NCI-H510A treated with DMSO at 0.1 percent for 48 hours (cell line): Measurements from ENCODE around the gene TRANK1.

ENCODE experiments used
- DNase-seq: peaks from one replicate; lab custom pipeline; 2025; lab: John Stamatoyannopoulos, UW

Gene TRANK1

GRCh38 chr3:36846406-36846805 is 98.4 kb downstream of the TRANK1 start:
- no peak for DNase-seq

- no peak for DNase-seq
Observed at GRCh38 chr3:36843065-36844051, 101.5 kb downstream of the TRANK1 start.

- DNase-seq = no peak
Observed at GRCh38 chr3:36842275-36842674, 102.6 kb downstream of the TRANK1 start.

- no peak for DNase-seq
Observed at GRCh38 chr3:36840453-36840921, 104.4 kb downstream of the TRANK1 start.

GRCh38 chr3:36837089-36837488 is 107.8 kb downstream of the TRANK1 start:
- DNase-seq = no peak

GRCh38 chr3:36833160-36833814 is 111.6 kb downstream of the TRANK1 start:
- DNase-seq = no peak

- DNase-seq = no peak
Observed at GRCh38 chr3:36832406-36832805, 112.4 kb downstream of the TRANK1 start.

- DNase-seq = no peak
Observed at GRCh38 chr3:36827133-36827532, 117.7 kb downstream of the TRANK1 start.

- DNase-seq = no peak
Observed at GRCh38 chr3:36826240-36826639, 118.6 kb downstream of the TRANK1 start.

- no peak for DNase-seq
Observed at GRCh38 chr3:36824443-36824842, 120.4 kb downstream of the TRANK1 start.

GRCh38 chr3:36823806-36824205 is 121.0 kb downstream of the TRANK1 start:
- no peak for DNase-seq

GRCh38 chr3:36820083-36820482 is 124.8 kb downstream of the TRANK1 start:
- no peak for DNase-seq

GRCh38 chr3:36817806-36818533 is 126.9 kb downstream of the TRANK1 start:
- no peak for DNase-seq

- DNase-seq = no peak
Observed at GRCh38 chr3:36815375-36815774, 129.5 kb downstream of the TRANK1 start.

- DNase-seq = no peak
Observed at GRCh38 chr3:36814776-36815175, 130.1 kb downstream of the TRANK1 start.

- DNase-seq = no peak
Observed at GRCh38 chr3:36814066-36814717, 130.7 kb downstream of the TRANK1 start.

GRCh38 chr3:36813305-36813704 is 131.5 kb downstream of the TRANK1 start:
- DNase-seq = no peak

GRCh38 chr3:36812240-36812639 is 132.6 kb downstream of the TRANK1 start:
- DNase-seq = no peak

GRCh38 chr3:36811768-36812167 is 133.1 kb downstream of the TRANK1 start:
- DNase-seq = no peak

GRCh38 chr3:36804295-36805055 is 140.4 kb downstream of the TRANK1 start:
- peak; percentile 12 for DNase-seq
